K562 (cell line): ENCODE data around the gene SLC9C2. TPM values are rescaled to one million over a fixed set of nuclear protein-coding genes. Genes with fewer than 3 reads are reported as not detected.
A peak's percentile ranks its signal among the peaks of the same experiment; 100 is the strongest.

Experiments used
- BRD9 ChIP-seq: fragments of 450-650 bp; IDR thresholded peaks from 2 replicates; pipeline ENCODE4 v1.6.1; 2018; ENCODE audit warnings: low read depth; ENCODE audit not compliant: partially characterized antibody
- CREB1 ChIP-seq, 2 experiments: sonication (generic) in 1 of 2; formaldehyde crosslinking in 1 of 2; IDR thresholded peaks; 2 replicates each; pipeline versions ENCODE4 v1.6.1 to v1.8.0; 2012 to 2022; ENCODE audit warnings: inconsistent platforms in 1 of 2, mild to moderate bottlenecking in 1 of 2, missing genetic modification reagents in 1 of 2, moderate library complexity in 1 of 2
- MEIS2 ChIP-seq: fragments of 450-650 bp; IDR thresholded peaks from 2 replicates; pipeline ENCODE4 v1.6.1; 2014; ENCODE audit warnings: mild to moderate bottlenecking; ENCODE audit not compliant: partially characterized antibody
- RCOR1 ChIP-seq, 2 experiments: IDR thresholded peaks; 2 replicates each; pipeline ENCODE4 v1.6.1; 2012; ENCODE audit warnings: low read depth in 2 of 2, low read length in 2 of 2, borderline replicate concordance in 1 of 2, improper control_type of control experiment in 1 of 2
- ZFX ChIP-seq: sonication (generic); formaldehyde crosslinking; IDR thresholded peaks from 2 replicates; pipeline ENCODE4 v1.8.0; 2022; ENCODE audit warnings: mild to moderate bottlenecking, missing genetic modification reagents, moderate library complexity
- polyA plus RNA-seq, 8 experiments: library from polyadenylated mRNA; depleted of rRNA in 4 of 8; stranded (reverse) in 5 of 8; unstranded in 3 of 8; fragments of >200 nt; fragmentation: Nextera tagmentation in 2 of 8; fragmentation: Illumina TruSeq in 1 of 8; extraction: Ambion mirVana in 2 of 8; extraction: Trizol in 1 of 8; gene quantifications; 2 replicates each; pipeline versions ENCODE4 v1.2.1 to v1.2.3, GENCODE V29; 2011 to 2014; ENCODE audit warnings: inconsistent platforms in 1 of 8, missing spikeins in 1 of 8
- total RNA-seq, 7 experiments: library from RNA; depleted of rRNA in 6 of 7; stranded (reverse); fragments of >200 nt in 6 of 7; fragmentation: Illumina TruSeq in 2 of 7; extraction: Trizol in 2 of 7; gene quantifications; 2 replicates each; pipeline versions ENCODE4 v1.2.1 to v1.2.3, GENCODE V29; 2011 to 2021; ENCODE audit warnings: low replicate concordance in 1 of 7
- TF ChIP-seq, protein P1 (sequence below): fragments of 450-650 bp; IDR thresholded peaks from 2 replicates; pipeline ENCODE4 v1.6.1; 2016; ENCODE audit warnings: low read depth
- TF ChIP-seq, protein P2 (sequence below): fragments of 250-450 bp; sonication (Bioruptor Pico); IDR thresholded peaks from 2 replicates; pipeline ENCODE4 v1.4.0; 2020
- TF ChIP-seq, protein P3 (sequence below), 2 experiments: fragments of 450-650 bp; conservative IDR thresholded peaks; 2 replicates each; pipeline ENCODE4 v1.6.1; 2017; ENCODE audit warnings: mild to moderate bottlenecking in 2 of 2, moderate library complexity in 2 of 2

SLC9C2 gene
- total and polyA plus RNA-seq, 9 of the 15 experiments (the other 6 are each of a cell fraction or from before 2014, with no cell fraction given): 0.11 to 0.22 (median 0.15) TPM; not detected in 5

DNA sequence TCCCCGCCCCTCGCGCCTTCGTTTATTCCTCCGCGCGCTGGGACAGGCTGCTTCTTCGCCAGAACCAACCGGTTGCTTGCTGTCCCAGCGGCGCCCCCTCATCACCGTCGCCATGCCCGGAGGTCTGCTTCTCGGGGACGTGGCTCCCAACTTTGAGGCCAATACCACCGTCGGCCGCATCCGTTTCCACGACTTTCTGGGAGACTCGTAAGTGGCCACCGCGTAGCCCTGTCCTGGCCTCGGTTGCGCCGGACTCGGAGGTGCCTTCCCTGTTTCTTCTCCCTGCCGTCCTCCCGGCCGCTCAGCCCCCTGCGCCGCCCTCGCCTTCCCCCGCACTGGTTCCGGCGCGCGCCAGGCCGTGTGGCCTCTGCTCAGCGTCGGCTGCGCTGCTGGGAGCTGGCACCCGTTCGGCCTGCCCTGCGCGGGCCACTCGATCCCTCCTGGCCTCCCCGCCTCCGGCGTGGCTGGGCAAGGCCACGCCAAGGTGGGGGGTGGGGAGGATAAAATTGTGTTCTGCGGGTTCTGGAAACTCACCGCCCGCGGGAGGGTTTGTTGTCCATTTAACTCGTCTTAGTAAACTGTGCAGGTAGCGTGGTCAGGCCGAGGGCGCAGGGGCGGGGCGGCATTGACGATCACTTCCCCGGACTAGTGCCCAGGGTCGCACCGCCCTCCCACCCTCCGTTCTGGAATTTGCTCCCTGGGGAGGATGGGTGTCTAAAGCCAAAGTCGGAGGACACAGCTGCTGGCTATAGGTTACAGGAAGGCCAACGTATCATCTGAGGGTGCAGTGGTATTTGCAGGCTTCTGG lies 125.4 kb downstream of the SLC9C2 start, which contains the start of gene PRDX6 (continued):
- 0 out of 2 replicates have a peak, but pooled peaks have one; percentile 40 for TF ChIP-seq CREB1 (IDR thresholded peaks at IDR 0.05)
- peak; percentile 68 for TF ChIP-seq CREB1 (CRISPR knock-in tag; IDR thresholded peaks at IDR 0.05)
- TF ChIP-seq ZFX (CRISPR knock-in tag): peak; percentile 90
- TF ChIP-seq, protein P1, sequence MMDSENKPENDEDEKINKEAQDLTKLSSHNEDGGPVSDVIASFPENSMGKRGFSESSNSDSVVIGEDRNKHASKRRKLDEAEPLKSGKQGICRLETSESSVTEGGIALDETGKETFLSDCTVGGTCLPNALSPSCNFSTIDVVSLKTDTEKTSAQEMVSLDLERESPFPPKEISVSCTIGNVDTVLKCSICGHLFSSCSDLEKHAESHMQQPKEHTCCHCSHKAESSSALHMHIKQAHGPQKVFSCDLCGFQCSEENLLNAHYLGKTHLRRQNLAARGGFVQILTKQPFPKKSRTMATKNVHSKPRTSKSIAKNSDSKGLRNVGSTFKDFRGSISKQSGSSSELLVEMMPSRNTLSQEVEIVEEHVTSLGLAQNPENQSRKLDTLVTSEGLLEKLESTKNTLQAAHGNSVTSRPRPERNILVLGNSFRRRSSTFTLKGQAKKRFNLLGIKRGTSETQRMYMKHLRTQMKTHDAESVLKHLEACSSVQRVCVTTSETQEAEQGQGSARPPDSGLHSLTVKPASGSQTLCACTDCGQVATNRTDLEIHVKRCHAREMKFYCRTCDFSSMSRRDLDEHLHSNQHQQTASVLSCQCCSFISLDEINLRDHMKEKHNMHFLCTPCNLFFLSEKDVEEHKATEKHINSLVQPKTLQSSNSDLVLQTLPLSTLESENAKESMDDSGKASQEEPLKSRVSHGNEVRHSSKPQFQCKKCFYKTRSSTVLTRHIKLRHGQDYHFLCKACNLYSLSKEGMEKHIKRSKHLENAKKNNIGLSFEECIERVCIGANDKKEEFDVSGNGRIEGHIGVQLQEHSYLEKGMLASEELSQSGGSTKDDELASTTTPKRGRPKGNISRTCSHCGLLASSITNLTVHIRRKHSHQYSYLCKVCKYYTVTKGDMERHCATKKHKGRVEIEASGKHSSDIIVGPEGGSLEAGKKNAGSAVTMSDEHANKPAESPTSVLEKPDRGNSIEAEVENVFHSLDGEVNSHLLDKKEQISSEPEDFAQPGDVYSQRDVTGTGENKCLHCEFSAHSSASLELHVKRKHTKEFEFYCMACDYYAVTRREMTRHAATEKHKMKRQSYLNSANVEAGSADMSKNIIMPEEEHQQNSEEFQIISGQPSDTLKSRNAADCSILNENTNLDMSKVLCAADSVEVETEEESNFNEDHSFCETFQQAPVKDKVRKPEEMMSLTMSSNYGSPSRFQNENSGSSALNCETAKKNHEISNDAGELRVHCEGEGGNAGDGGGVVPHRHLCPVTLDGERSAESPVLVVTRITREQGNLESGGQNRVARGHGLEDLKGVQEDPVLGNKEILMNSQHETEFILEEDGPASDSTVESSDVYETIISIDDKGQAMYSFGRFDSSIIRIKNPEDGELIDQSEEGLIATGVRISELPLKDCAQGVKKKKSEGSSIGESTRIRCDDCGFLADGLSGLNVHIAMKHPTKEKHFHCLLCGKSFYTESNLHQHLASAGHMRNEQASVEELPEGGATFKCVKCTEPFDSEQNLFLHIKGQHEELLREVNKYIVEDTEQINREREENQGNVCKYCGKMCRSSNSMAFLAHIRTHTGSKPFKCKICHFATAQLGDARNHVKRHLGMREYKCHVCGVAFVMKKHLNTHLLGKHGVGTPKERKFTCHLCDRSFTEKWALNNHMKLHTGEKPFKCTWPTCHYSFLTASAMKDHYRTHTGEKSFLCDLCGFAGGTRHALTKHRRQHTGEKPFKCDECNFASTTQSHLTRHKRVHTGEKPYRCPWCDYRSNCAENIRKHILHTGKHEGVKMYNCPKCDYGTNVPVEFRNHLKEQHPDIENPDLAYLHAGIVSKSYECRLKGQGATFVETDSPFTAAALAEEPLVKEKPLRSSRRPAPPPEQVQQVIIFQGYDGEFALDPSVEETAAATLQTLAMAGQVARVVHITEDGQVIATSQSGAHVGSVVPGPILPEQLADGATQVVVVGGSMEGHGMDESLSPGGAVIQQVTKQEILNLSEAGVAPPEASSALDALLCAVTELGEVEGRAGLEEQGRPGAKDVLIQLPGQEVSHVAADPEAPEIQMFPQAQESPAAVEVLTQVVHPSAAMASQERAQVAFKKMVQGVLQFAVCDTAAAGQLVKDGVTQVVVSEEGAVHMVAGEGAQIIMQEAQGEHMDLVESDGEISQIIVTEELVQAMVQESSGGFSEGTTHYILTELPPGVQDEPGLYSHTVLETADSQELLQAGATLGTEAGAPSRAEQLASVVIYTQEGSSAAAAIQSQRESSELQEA: no peak
- TF ChIP-seq RCOR1 (IDR thresholded peaks at IDR 0.05; ENCODE audit: borderline replicate concordance in 1 of 2, low read depth in 2 of 2, low read length in 2 of 2): no peak
- no peak for TF ChIP-seq MEIS2
- TF ChIP-seq BRD9: peak; percentile 86
- TF ChIP-seq, protein P2, sequence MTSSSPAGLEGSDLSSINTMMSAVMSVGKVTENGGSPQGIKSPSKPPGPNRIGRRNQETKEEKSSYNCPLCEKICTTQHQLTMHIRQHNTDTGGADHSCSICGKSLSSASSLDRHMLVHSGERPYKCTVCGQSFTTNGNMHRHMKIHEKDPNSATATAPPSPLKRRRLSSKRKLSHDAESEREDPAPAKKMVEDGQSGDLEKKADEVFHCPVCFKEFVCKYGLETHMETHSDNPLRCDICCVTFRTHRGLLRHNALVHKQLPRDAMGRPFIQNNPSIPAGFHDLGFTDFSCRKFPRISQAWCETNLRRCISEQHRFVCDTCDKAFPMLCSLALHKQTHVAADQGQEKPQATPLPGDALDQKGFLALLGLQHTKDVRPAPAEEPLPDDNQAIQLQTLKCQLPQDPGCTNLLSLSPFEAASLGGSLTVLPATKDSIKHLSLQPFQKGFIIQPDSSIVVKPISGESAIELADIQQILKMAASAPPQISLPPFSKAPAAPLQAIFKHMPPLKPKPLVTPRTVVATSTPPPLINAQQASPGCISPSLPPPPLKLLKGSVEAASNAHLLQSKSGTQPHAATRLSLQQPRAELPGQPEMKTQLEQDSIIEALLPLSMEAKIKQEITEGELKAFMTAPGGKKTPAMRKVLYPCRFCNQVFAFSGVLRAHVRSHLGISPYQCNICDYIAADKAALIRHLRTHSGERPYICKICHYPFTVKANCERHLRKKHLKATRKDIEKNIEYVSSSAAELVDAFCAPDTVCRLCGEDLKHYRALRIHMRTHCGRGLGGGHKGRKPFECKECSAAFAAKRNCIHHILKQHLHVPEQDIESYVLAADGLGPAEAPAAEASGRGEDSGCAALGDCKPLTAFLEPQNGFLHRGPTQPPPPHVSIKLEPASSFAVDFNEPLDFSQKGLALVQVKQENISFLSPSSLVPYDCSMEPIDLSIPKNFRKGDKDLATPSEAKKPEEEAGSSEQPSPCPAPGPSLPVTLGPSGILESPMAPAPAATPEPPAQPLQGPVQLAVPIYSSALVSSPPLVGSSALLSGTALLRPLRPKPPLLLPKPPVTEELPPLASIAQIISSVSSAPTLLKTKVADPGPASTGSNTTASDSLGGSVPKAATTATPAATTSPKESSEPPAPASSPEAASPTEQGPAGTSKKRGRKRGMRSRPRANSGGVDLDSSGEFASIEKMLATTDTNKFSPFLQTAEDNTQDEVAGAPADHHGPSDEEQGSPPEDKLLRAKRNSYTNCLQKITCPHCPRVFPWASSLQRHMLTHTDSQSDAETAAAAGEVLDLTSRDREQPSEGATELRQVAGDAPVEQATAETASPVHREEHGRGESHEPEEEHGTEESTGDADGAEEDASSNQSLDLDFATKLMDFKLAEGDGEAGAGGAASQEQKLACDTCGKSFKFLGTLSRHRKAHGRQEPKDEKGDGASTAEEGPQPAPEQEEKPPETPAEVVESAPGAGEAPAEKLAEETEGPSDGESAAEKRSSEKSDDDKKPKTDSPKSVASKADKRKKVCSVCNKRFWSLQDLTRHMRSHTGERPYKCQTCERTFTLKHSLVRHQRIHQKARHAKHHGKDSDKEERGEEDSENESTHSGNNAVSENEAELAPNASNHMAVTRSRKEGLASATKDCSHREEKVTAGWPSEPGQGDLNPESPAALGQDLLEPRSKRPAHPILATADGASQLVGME: no peak
- TF ChIP-seq, protein P3, sequence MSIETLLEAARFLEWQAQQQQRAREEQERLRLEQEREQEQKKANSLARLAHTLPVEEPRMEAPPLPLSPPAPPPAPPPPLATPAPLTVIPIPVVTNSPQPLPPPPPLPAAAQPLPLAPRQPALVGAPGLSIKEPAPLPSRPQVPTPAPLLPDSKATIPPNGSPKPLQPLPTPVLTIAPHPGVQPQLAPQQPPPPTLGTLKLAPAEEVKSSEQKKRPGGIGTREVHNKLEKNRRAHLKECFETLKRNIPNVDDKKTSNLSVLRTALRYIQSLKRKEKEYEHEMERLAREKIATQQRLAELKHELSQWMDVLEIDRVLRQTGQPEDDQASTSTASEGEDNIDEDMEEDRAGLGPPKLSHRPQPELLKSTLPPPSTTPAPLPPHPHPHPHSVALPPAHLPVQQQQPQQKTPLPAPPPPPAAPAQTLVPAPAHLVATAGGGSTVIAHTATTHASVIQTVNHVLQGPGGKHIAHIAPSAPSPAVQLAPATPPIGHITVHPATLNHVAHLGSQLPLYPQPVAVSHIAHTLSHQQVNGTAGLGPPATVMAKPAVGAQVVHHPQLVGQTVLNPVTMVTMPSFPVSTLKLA (conservative IDR thresholded peaks at IDR 0.05): peak in 1 of 2 experiments; percentile 58; a peak in 3 of 4 replicates
